GM06990 (cell line): ENCODE results near the gene AUH.

ENCODE experiments used
- DNase-seq: peaks from one replicate; pipeline ENCODE4 v3.0.0-alpha.2; 2011; ENCODE audit not compliant: insufficient read length; ENCODE audit errors: extremely low read depth
- H3K27me3 ChIP-seq: replicated peaks from 2 replicates; pipeline ENCODE4 v1.6.0; 2011; ENCODE audit warnings: low read length; ENCODE audit not compliant: control insufficient read depth, insufficient read depth
- H3K36me3 ChIP-seq: 2 replicates; pipeline ENCODE4 v1.5.1; 2011; ENCODE audit warnings: low read length; ENCODE audit not compliant: control insufficient read depth, insufficient read depth
- H3K4me3 ChIP-seq: replicated peaks from 2 replicates; pipeline ENCODE4 v1.5.1; 2011; ENCODE audit warnings: low read depth, mild to moderate bottlenecking, control low read depth, low read length
- TF ChIP-seq, protein P1 (sequence below): IDR thresholded peaks from 2 replicates; pipeline ENCODE4 v1.5.1; 2011; ENCODE audit warnings: low read length, control low read depth, mild to moderate bottlenecking, inconsistent platforms; ENCODE audit not compliant: insufficient read depth, poor library complexity, severe bottlenecking

The AUH gene

DNA sequence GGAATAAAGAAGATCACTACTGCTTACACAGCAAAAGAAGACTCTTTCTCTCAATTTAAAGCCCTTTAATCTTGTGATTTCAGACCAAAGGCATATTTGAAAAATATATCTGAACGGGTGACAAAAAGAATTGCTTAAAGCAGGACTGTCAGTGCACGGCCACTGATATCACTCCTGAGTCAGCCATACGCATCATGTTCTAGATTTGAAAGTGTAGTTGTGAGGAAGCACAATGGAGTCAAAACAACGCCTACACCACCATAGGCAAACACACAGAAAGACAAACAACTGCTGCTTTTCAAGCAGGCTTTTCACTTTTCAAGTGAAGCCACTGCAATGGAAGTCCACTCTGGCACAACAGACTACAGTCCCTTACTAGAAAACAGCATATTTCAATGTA lies 141.7 kb downstream of the AUH start:
- DNase-seq, result no peak
- Histone ChIP-seq H3K27me3 (no peaks in the 10 kb centered on the region), H3K4me3 (no peak overlapping the region), H3K36me3 (no peaks in the 10 kb centered on the region)
- TF ChIP-seq, protein P1, sequence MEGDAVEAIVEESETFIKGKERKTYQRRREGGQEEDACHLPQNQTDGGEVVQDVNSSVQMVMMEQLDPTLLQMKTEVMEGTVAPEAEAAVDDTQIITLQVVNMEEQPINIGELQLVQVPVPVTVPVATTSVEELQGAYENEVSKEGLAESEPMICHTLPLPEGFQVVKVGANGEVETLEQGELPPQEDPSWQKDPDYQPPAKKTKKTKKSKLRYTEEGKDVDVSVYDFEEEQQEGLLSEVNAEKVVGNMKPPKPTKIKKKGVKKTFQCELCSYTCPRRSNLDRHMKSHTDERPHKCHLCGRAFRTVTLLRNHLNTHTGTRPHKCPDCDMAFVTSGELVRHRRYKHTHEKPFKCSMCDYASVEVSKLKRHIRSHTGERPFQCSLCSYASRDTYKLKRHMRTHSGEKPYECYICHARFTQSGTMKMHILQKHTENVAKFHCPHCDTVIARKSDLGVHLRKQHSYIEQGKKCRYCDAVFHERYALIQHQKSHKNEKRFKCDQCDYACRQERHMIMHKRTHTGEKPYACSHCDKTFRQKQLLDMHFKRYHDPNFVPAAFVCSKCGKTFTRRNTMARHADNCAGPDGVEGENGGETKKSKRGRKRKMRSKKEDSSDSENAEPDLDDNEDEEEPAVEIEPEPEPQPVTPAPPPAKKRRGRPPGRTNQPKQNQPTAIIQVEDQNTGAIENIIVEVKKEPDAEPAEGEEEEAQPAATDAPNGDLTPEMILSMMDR, result no peak

DNA sequence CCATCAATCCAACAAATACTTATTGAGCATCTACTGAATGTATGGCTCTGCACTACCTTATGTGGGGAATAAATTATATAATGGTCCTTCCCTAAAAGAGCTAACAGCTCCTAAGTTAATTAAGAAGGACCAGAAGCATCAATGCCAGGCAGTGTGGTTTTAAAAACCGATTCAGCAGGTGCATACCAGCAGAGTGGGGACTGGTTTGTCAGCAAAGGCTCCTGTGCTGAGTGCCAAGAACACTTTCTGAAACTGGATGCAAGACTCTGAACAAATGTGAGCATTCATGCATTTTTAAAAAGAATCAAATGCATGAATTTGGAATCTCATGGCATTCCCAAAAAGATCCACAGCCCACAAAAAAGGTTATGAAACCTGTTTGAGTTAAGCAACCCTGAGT lies 142.2 kb downstream of the AUH start:
- TF ChIP-seq, protein P1, result no peak
- DNase-seq, result no peak
- H3K36me3 ChIP-seq, result no peaks in the 10 kb centered on the region
- H3K27me3 ChIP-seq, result no peaks in the 10 kb centered on the region
- H3K4me3 ChIP-seq, result no peak overlapping the region

DNA sequence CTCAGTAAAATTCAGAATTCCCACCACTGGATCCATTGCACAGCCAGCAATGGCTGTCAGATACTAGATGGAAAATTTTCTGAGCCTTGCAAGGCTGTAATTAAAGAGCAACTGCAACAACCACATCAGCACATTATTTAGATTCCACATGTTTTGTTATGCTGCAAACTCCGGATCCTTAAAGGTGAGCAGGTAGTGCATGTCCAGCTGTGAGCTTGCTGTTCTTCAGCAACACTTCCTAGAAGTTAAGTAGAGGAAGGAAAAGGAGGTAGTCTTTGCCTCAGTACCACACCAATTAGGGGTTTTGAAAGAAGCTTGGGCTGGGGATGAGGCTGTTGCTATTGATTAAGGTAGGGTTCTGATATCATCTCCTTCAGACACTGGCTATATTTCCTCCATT lies 144.3 kb downstream of the AUH start:
- Histone ChIP-seq H3K27me3 (no peaks in the 10 kb centered on the region), H3K36me3 (no peaks in the 10 kb centered on the region), H3K4me3 (no peak overlapping the region)
- TF ChIP-seq, protein P1, result no peak
- DNase-seq, result no peak

DNA sequence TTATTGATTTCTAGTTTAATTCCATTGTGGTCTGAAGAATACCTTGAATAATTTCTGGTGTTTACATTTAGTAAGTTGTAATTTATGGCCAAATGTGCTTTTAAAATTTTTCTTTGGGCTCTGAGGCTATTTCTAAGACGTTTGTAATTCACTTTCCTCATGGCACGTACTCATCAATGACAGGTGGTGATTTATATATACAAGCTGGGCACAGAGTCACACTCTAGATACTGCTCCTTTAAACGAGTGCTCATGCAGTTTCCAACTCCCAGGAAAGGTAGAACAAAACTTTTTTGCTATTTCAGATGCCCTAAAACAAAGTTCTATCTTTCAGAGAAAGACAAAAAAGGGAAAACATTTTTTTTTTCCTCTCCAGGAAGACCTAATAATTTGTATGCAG lies 146.9 kb downstream of the AUH start:
- Histone ChIP-seq H3K4me3 (no peak overlapping the region), H3K27me3 (no peaks in the 10 kb centered on the region), H3K36me3 (no peaks in the 10 kb centered on the region)
- TF ChIP-seq, protein P1, result no peak
- no peak for DNase-seq

DNA sequence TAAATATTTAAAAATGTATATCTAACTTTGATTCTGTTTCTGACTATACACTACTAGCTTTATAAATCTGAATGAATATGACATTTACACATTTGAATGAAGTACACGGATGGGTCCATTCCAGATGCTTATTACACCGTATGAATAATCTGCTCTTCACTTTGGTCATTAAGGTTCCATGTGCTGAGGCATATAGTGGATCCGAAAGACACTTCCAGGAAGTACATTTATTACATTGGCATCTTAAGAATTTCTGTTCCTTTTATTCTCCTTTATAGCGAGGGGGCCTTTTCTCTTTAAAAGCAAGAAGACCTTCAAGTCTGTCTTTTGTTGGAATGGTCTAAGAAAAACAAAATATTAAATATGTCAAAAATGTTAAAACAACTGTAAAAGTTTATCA lies 147.6 kb downstream of the AUH start:
- H3K4me3 ChIP-seq, result no peak overlapping the region
- no peaks in the 10 kb centered on the region for H3K27me3 ChIP-seq
- no peaks in the 10 kb centered on the region for H3K36me3 ChIP-seq
- TF ChIP-seq, protein P1, result no peak
- no peak for DNase-seq

DNA sequence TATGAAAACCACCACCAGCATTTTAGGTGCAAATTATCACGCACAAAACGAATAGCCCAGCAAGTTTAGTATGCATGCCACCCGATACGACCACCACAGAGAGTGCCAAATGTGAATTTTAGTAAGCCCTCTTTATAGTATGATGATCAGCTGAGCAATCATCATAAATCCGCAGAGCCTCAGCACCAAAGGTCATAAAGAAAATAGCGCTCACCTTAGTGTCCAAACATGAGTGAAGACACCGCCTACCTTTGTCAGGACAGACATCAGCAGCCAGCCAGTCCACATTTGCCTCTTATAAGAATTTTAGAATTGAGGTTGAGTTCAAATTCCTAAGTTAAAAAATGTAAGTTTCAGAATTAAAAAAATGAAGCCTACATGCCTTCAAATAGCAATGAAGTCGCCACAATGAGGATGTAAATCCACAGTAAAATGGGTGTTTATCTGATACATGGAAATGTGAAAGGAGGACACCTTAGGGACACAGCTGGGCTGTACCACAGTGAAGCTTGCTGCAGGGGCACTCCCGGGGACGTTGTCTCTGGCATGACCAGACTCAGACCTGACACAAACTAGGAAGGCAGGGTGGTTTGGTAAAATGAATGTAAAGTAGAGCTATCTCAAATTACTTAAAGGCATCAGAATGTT lies 149.0 kb downstream of the AUH start:
- TF ChIP-seq, protein P1, result no peak
- Histone ChIP-seq H3K27me3 (no peaks in the 10 kb centered on the region), H3K36me3 (no peaks in the 10 kb centered on the region), H3K4me3 (no peak overlapping the region)
- DNase-seq, result no peak
